DND-41 (cell line): ENCODE data around the gene HMCN2.

ENCODE experiments used
- ATAC-seq: fragments of 200-7000 bp; cut with Tn5 transposase; 3 replicates; pipeline ENCODE4 v1.9.1; 2021; ENCODE audit warnings: low read depth; ENCODE audit not compliant: insufficient read depth
- DNase-seq: peaks from one replicate; pipeline ENCODE4 v3.0.0-alpha.2; 2020
- H2AFZ ChIP-seq: 2 replicates; pipeline ENCODE4 v1.6.0; 2012; ENCODE audit warnings: low read depth, low read length
- H3K27ac ChIP-seq: 2 replicates; pipeline ENCODE4 v1.5.1; 2012; ENCODE audit warnings: low read length, inconsistent platforms
- H3K27me3 ChIP-seq: fragments of 200-600 bp; sonication (generic); 2 replicates; pipeline ENCODE4 v1.6.0; 2012; ENCODE audit warnings: low read length, mild to moderate bottlenecking, inconsistent platforms; ENCODE audit not compliant: insufficient read depth, poor library complexity
- H3K36me3 ChIP-seq: 2 replicates; pipeline ENCODE4 v1.5.1; 2012; ENCODE audit warnings: low read length, inconsistent platforms; ENCODE audit not compliant: insufficient read depth
- H3K4me1 ChIP-seq: 2 replicates; pipeline ENCODE4 v1.5.1; 2012; ENCODE audit warnings: mild to moderate bottlenecking, low read length; ENCODE audit not compliant: insufficient read depth
- H3K4me2 ChIP-seq: 2 replicates; pipeline ENCODE4 v1.6.0; 2012; ENCODE audit warnings: mild to moderate bottlenecking, moderate library complexity, low read length, inconsistent platforms; ENCODE audit not compliant: insufficient read depth
- H3K4me3 ChIP-seq, 2 experiments: fragments of 200-600 bp in 1 of 2; shearing (Covaris generic) in 1 of 2; 2 replicates each; pipeline ENCODE4 v1.5.1; 2012 to 2016; ENCODE audit warnings: inconsistent platforms in 2 of 2, low read length in 2 of 2, mild to moderate bottlenecking in 2 of 2, low read depth in 1 of 2, moderate library complexity in 1 of 2
- H3K79me2 ChIP-seq: 2 replicates; pipeline ENCODE4 v1.6.0; 2012; ENCODE audit warnings: low read length, inconsistent platforms; ENCODE audit not compliant: insufficient read depth
- H3K9ac ChIP-seq: 2 replicates; pipeline ENCODE4 v1.6.0; 2012; ENCODE audit warnings: low read depth, mild to moderate bottlenecking, inconsistent platforms, low read length, moderate library complexity
- H3K9me3 ChIP-seq: 2 replicates; pipeline ENCODE4 v1.5.1; 2012; ENCODE audit warnings: low read length, moderate library complexity, mild to moderate bottlenecking, inconsistent platforms; ENCODE audit not compliant: insufficient read depth, severe bottlenecking
- H4K20me1 ChIP-seq: 2 replicates; pipeline ENCODE4 v1.6.0; 2012; ENCODE audit warnings: low read length; ENCODE audit not compliant: insufficient read depth
- CTCF ChIP-seq: IDR thresholded peaks from 2 replicates; pipeline ENCODE4 v1.5.1; 2012; ENCODE audit warnings: borderline replicate concordance, low read length, moderate library complexity, mild to moderate bottlenecking; ENCODE audit not compliant: poor library complexity, severe bottlenecking; ENCODE audit errors: extremely low read depth
- EZH2 ChIP-seq: IDR thresholded peaks from 3 replicates; pipeline ENCODE4 v1.6.1; 2012; ENCODE audit warnings: borderline replicate concordance, low read depth, mild to moderate bottlenecking, moderate library complexity, low read length, inconsistent platforms; ENCODE audit not compliant: severe bottlenecking

Gene HMCN2

GRCh38 chr9:130363755-130364404 lies 98.3 kb downstream of the HMCN2 start:
- Histone ChIP-seq H3K79me2 (no peaks in the 10 kb centered on the region), H3K4me1 (no peaks in the 10 kb centered on the region), H3K9ac (no peak overlapping the region), H3K4me3 (no peak overlapping the region), H3K9me3 (no peaks in the 10 kb centered on the region), H2AFZ (no peak overlapping the region), H3K4me2 (no peak overlapping the region), H3K27me3 (no peaks in the 10 kb centered on the region), H4K20me1 (no peaks in the 10 kb centered on the region), H3K27ac (no peak overlapping the region), H3K36me3 (no peaks in the 10 kb centered on the region)
- TF ChIP-seq EZH2, result no peak
- no peak for TF ChIP-seq CTCF
- DNase-seq (no peak), ATAC-seq (no peak)

DNA sequence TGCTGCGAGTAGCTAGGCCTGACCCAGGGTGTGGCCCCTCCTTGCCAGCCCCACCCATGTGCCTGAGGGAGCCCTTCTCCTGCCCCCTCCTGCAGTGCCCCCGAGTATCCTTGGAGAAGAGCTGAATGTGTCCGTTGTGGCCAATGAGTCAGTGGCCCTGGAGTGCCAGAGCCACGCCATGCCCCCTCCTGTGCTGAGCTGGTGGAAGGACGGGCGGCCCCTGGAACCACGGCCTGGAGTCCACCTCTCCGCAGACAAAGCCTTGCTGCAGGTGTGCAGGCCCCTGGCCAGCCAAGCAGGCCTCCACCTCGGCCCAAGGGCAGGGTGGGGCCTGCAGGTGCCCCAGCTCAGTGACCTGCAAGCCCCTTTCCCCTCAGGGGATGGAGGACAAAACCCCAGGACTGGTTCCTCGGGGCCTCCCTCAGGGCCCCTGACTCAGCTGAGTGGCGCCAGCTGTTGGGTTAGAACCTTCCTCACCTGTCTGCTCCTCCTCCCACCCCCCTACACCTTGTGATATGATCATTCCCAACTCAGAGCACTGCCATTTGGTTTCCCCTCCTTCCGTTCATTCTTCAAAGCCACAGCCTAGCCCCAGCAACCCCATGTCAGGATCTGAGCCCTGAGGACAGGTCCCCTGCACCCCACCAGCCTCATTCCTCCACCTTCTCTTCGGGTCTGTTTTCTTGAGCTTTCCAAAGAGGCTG lies 99.2 kb downstream of the HMCN2 start:
- no peaks in the 10 kb centered on the region for H3K27me3 ChIP-seq
- no peak for TF ChIP-seq CTCF
- no peak for TF ChIP-seq EZH2
- H3K36me3 ChIP-seq, result no peaks in the 10 kb centered on the region
- no peak overlapping the region for H3K4me3 ChIP-seq
- H3K4me1 ChIP-seq, result no peaks in the 10 kb centered on the region
- H3K9me3 ChIP-seq, result no peaks in the 10 kb centered on the region
- ATAC-seq (no peak), DNase-seq (no peak)
- H3K79me2 ChIP-seq, result no peaks in the 10 kb centered on the region
- no peak overlapping the region for H3K27ac ChIP-seq
- H3K9ac ChIP-seq, result no peak overlapping the region
- H2AFZ ChIP-seq, result no peak overlapping the region
- no peaks in the 10 kb centered on the region for H4K20me1 ChIP-seq
- H3K4me2 ChIP-seq, result no peak overlapping the region

DNA sequence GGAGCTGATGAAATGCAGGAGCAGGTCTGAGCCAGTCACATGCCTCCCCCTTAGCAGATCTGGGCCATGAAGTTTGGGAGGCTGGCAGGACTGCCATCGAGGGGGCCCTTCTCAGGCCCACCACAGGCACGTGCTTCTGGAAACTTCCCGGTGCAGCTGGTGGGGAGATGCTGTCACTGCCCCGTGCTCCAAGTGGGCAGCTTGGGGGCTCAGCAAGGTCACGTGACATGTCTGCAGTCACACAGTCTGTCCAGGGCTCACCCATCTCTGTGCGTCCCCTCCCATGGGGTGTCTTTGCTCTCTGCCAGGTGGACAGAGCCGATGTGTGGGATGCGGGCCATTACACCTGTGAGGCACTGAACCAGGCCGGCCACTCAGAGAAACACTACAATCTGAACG lies 99.8 kb downstream of the HMCN2 start:
- no peak overlapping the region for H3K27ac ChIP-seq

More for the DNA sequence above, 99.8 kb downstream of the HMCN2 start:
- Histone ChIP-seq H3K9ac (no peak overlapping the region), H3K36me3 (no peaks in the 10 kb centered on the region), H3K4me2 (no peak overlapping the region), H3K79me2 (no peaks in the 10 kb centered on the region), H3K4me3 (no peak overlapping the region), H2AFZ (no peak overlapping the region), H3K27me3 (no peaks in the 10 kb centered on the region), H3K9me3 (no peaks in the 10 kb centered on the region), H4K20me1 (no peaks in the 10 kb centered on the region), H3K4me1 (no peaks in the 10 kb centered on the region)
- ATAC-seq (no peak), DNase-seq (no peak)
- TF ChIP-seq EZH2 (no peak), CTCF (no peak)
